Lower leg skin (tissue), 3 donors: ENCODE measurements around the gene BDP1.

Source experiments
- POLR2A ChIP-seq, 2 donors: fragments of 450-650 bp; IDR thresholded peaks; one replicate each; pipeline ENCODE4 v1.6.1; 2016 to 2017; ENCODE audit warnings: antibody characterized with exemption in 2 of 2, mild to moderate bottlenecking in 1 of 2, moderate library complexity in 1 of 2
- TF ChIP-seq, protein P1 (sequence below), 3 donors: fragments of 450-650 bp; IDR thresholded peaks; one replicate each; pipeline ENCODE4 v1.5.1; 2016; ENCODE audit warnings: antibody characterized with exemption in 3 of 3, mild to moderate bottlenecking in 3 of 3, moderate library complexity in 2 of 3

- TF ChIP-seq, protein P1, sequence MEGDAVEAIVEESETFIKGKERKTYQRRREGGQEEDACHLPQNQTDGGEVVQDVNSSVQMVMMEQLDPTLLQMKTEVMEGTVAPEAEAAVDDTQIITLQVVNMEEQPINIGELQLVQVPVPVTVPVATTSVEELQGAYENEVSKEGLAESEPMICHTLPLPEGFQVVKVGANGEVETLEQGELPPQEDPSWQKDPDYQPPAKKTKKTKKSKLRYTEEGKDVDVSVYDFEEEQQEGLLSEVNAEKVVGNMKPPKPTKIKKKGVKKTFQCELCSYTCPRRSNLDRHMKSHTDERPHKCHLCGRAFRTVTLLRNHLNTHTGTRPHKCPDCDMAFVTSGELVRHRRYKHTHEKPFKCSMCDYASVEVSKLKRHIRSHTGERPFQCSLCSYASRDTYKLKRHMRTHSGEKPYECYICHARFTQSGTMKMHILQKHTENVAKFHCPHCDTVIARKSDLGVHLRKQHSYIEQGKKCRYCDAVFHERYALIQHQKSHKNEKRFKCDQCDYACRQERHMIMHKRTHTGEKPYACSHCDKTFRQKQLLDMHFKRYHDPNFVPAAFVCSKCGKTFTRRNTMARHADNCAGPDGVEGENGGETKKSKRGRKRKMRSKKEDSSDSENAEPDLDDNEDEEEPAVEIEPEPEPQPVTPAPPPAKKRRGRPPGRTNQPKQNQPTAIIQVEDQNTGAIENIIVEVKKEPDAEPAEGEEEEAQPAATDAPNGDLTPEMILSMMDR (IDR thresholded peaks at IDR 0.05): no peak
- no peak for TF ChIP-seq POLR2A (IDR thresholded peaks at IDR 0.05)
Observed at GRCh38 chr5:71482132-71482531, 26.7 kb downstream of the BDP1 start.
